SU-DHL-6 (cell line): ENCODE measurements around the gene RNF181.

Experiments
- CTCF ChIP-seq: fragments of 200-600 bp; sonication (generic); IDR thresholded peaks from one replicate; pipeline ENCODE4 v1.5.1; 2017; ENCODE audit warnings: antibody characterized with exemption, mild to moderate bottlenecking, low read length, moderate library complexity; ENCODE audit not compliant: insufficient read depth, poor library complexity, severe bottlenecking
- EZH2phosphoT487 ChIP-seq: fragments of 200-600 bp; sonication (generic), shearing (Covaris generic); conservative IDR thresholded peaks from 2 replicates; pipeline ENCODE4 v1.6.1; 2018; ENCODE audit warnings: mild to moderate bottlenecking, antibody characterized with exemption, low read length, moderate library complexity, mixed read lengths

DNA sequence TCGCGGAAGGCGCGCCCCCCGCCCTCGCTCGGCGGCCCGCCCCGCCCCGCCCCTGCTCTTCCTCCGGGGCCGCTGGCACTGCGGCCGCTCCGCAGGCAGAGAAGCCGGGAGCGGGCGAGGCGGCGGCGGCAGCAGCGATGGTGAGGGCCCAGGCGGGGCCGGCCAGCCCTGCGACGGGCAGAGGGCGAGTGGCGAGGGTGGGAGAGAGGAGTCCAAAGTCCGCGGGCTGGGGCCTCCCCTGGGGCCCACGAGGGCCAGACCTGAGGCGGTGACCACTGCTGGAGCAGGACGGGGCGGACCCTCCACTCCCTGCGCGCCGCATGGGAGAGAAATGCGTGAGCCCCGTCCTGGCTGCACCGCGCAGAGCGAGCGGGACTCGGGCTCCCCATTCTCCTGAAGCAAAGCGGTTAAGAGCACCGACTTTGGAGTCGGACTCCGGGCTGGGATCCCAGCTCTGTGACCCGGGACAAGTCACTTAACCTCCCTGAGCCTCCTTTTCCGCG lies 11.1 kb upstream of the RNF181 start, which contains the start of gene VAMP5:
- no peak for TF ChIP-seq CTCF
- TF ChIP-seq EZH2phosphoT487, result no peak
